DLD1 (cell line): Measurements from ENCODE around the gene SRRT.

Source experiments
- in situ Hi-C: cut with HindIII; loops from 2 replicates; pipeline ENCODE4 v1.10.0; 2017; ENCODE audit warnings: low sequenced_read_pairs

SRRT gene, protein sequence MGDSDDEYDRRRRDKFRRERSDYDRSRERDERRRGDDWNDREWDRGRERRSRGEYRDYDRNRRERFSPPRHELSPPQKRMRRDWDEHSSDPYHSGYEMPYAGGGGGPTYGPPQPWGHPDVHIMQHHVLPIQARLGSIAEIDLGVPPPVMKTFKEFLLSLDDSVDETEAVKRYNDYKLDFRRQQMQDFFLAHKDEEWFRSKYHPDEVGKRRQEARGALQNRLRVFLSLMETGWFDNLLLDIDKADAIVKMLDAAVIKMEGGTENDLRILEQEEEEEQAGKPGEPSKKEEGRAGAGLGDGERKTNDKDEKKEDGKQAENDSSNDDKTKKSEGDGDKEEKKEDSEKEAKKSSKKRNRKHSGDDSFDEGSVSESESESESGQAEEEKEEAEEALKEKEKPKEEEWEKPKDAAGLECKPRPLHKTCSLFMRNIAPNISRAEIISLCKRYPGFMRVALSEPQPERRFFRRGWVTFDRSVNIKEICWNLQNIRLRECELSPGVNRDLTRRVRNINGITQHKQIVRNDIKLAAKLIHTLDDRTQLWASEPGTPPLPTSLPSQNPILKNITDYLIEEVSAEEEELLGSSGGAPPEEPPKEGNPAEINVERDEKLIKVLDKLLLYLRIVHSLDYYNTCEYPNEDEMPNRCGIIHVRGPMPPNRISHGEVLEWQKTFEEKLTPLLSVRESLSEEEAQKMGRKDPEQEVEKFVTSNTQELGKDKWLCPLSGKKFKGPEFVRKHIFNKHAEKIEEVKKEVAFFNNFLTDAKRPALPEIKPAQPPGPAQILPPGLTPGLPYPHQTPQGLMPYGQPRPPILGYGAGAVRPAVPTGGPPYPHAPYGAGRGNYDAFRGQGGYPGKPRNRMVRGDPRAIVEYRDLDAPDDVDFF

DNA sequence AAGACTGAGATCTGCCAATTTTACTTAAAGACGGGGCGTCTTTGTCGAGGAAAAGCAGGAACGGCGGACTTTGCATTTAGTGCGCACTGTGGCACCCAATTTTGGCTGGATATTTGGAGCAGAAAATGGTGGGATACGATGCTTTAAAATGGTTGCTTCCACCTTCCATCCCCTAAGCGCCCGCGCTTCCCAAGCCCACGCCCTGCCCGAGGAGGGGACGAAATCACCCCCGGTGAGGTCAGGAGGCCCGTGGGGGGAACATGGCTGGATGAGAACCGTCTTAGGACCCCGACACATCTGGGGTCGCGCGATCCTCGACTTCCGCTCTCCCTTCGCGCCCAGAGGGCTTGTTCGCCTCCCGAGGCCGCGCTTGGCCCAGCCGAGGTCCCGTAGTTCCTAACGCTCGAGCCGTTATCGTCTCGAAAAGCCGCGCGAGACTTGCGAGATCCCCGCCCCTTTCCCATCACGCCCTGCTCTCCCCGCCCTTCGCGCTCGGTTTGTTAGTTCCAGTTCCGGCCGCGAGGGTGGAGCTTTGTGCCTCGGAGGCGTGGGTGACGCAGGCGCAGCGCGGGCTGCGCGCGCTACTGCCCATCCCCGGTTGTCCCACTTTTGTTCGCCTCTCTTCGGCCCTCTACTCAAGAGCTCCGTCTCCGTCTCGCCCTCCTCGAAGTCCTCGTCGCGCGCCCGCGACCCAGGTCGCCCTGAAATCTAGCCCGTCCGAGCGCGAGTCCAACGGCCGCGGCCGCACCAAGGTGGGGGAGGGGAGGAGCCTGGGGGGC, at the start of gene SRRT:
SRRT (plus strand) TSS at position 527 of the 779 bp plus-strand sequence. CDS start 488 bp downstream, outside the sequence.
- in situ Hi-C loops: no loop called here

DNA sequence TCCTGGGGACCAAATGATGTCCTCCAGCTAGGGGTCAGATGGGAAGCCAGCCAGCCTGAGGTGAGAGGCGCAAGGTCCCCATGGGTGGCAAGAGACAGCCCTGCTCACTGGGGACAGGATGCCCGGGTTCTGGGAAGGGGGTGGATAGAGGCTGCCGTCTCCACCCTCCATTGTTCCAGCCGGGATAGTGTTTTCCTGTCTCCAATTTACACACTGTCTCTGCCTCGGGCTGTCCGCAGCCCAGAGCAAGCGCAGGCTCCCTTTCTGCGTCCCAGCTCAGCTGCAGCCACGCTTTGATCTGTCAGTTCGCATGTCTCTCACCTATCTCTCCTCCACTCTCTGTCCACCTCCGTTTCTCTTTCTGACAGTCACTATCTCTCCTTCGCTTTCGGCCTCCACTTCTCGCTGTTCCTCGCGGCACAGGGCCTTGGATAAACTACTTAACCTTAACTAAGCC, 49.7 kb upstream of the SRRT start:
- in situ Hi-C loops: no loop called here

DNA sequence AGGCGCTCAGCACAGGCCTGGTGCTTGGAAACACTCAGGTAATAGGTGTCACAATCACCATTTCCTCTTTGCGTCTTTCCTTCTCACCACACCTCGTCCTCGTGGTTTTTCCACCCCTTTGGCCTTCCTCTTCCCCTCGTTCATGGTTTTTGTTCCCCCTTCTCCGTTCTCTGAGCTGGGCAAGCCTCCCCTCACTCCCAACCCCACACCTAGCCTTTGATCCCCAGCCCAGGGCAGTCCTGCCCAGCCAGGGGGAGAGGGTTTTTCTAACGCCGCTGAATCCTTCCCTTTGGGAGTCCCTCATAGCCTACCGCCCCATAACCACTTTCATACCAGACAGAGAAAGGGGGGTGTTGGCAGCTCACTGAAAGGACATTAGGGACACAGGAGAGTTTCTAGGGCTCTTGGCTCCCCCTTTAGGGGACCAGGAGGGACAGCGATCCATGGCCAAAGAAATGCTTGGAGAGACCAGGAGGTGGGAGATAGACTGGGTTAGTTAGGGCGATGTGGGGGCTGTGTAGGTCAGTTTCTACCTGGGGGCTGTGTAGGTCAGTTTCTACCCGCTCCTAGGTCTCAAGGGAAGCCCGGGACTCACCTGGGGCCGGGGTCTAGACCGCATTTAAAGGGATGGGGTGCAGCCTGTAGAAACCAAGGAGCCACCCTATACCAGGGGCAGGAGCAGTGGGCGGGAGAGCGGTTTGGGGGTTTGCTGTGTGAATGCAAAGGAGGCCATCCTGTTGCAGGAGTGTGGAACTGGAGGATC, 49.0 kb upstream of the SRRT start:
- in situ Hi-C loops: no loop called here

DNA sequence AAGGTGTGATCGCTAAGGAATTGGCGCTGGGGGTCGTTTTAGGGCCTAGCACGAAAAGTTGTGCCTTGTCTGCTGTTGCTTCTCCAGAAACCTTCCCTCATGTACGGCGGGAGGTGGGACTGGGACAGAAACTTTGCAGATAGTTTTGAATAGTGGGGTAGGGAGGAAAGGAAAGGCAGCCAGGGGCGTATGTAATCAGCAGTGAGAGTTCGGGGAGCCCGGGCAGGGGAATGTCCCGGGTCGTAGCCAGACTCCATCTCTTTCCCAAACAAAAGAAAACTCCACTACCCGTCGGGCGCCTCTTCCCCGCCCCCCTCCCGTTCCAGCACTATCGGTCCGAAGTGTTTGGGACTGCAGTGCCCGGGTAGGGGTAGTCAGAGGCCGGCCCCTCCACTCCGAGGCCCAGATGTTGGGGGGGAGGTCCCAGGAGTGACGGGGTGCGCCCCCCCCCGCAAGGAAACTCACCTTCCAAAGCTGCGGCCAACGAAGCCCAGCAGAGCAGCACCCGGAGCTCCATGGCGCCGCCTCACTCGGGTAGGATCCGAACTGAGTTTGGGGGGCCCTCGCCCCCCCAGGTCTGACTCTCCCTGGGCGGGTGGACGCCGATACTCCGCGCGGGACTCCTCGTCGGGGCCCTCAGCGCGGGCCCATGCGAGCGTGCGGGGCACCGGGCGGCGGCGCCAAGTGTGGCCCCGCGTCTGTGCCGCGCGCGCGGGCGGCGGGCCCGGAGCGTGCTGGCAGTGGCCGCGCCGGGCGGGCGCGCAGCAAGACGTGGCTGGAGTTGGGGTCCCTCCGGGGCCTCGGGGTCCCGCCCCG, 48.2 kb upstream of the SRRT start:
- in situ Hi-C loops: no loop called here

DNA sequence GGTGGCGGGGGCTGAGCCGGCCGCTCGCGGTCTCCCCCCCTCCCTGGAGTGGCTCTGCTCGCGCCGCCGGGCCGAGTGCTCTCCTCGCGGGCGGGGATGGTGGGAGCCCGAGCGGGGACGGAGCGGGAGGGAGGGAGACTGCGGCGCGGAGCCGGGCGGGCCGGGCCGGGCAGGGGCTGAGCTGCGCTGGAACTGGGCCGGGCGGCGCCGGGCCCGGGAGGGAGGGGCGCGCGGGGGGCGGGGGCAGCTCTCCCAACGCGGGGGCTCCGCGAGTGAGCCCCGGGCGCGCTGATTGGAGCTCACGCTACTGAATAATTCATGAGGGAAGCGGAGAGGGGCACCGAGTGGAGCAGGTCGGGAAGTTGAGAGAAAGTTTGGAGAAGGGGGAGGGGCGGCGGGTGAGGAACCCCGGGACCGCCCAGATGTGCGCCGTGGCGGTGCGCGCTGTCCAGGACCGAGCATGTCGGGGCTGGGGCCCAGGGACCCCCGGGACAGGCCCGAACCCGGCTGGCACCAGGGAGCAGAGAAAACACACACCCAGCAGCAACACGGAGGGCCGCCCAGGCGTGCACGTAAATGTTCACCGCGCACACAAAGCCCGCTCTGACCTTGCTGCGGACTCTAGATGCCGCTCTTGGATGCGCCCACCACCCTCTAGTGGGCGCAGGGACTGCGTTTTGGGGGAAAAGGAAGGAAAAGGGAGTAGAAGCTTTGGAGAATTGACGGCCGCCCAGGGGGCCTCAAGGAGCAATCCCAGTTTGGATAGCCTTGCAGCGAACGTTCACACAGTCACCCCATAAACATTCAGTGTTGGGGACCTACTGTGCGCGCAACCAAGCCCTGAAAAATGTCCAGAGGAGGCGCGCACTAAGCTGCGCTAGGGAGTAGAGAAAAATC, 47.3 kb upstream of the SRRT start, which contains the start of gene EPHB4:
EPHB4 (minus strand) TSS at position 194 of the 897 bp plus-strand sequence. CDS start 493 bp downstream, outside the sequence.
- in situ Hi-C loops: no loop called here

DNA sequence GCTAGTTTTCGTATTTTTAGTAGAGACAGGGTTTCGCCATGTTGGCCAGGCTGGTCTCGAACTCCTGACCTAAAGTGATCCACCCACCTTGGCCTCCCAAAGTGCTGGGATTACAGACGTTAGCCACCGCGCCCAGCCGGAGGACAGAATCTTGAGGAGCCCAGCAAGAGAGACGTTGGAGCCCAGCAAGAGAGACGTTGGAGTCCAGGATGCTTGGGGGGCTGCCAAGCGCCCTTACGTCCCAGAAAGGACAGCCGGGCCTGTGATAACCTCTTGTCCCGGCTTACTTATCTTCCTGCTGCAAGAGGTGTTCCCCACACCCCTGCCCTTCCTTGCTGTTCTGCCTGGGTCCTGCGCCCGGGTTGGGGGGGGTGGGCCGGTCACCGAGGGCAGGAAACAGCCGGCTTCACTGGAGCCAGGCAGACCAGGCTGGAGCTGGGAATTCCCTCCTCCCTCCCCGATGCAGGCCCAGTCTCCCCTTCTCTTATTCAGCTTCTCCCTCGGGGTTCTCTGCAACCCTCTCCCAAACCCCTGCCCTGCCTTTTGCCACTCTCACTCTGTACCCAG, 45.7 kb upstream of the SRRT start:
- in situ Hi-C loops: no loop called here

DNA sequence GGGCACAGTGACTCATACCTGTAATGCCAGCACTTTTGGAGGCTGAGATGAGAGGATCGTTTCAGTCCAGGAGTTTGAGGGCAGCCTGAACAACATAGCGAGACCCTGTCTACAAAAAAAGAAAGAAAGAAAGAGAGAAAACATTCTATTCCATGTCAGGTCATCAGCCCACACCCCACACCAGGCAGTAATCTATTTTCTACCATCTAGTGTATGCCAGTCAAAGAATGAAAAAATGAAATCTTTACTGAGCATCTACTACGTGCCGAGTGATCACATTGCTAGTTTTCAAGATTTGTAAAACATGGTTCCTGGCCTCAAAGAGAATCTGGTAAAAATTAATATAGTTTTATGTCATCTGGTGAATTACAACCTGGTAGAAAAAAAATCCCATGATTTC, 44.5 kb upstream of the SRRT start:
- in situ Hi-C loops: no loop called here

DNA sequence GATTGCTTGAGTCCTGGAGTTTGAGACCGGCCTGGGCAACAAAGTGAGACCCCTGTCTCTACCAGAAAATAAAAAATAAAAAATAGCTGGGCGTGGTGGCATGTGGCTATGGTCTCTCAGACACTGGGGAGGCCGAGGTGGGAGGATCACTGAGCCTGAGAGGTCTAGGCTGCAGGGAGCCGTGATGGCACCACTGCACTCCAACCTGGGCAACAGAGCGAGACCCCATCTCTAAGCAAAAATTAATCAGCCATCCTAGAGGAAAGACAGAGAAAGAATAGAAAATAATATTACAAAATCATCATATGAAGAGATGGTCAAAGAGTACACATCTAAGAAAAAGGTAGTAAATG, 42.6 kb upstream of the SRRT start:
- in situ Hi-C loops: no loop called here

DNA sequence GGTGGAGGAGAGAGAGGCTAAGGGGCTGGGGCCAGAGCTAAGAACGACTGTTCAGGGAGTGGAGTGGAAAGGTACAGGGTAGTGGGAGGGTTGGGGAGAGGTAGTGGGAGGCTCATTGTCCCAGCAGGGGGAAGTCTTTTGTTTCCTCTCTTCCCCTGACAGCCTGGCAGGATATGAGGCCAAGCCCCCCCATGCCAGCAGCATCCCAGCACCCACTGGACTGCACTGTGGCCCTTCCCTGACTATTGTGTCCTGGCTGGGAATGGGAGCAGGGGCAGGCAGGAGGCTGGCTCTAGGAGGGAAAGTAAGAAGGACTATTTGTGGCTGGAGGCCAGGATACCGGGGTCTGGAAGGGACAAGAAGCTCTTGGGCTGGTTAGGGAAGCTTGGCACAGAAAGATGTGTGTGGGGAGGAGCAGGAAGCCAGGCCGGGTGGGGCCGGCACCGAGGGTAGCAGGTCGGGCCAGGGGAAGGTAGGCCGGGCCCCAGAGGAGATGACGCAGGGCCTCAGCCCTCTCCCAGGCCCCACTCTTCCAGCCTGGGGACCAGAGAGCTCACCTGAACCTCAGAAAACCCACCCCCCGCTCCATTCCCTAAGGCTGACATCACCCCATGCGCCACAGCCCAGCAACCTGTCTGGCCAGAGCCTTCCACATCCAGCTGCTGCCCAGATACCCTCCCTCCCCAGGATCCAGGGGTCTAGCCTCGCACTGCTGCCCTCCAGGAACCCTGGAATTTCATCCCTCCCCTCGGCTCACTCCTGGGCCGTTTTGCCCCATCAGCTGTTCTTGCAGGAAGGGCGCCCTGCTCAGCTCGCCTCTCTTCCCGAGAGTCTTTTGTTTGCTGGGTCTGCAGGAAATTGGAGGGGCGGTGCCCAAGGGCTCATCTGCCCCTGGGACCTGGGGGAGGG, 38.7 kb upstream of the SRRT start:
- in situ Hi-C loops: no loop called here

DNA sequence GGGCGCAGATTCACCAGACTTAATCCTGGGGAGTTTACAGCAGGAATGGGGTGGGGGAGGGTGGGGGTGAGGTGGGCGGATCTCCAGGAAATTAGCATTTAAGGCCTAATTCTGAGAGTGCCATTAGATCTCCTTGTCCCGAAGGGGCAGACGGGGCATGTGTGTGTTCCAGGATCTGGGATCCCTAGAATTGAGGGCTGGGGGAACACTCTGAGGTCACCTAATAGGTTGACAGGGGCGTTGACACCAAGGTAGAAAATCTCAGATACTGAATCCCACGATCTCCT, 38.1 kb upstream of the SRRT start:
- in situ Hi-C loops: no loop called here

DNA sequence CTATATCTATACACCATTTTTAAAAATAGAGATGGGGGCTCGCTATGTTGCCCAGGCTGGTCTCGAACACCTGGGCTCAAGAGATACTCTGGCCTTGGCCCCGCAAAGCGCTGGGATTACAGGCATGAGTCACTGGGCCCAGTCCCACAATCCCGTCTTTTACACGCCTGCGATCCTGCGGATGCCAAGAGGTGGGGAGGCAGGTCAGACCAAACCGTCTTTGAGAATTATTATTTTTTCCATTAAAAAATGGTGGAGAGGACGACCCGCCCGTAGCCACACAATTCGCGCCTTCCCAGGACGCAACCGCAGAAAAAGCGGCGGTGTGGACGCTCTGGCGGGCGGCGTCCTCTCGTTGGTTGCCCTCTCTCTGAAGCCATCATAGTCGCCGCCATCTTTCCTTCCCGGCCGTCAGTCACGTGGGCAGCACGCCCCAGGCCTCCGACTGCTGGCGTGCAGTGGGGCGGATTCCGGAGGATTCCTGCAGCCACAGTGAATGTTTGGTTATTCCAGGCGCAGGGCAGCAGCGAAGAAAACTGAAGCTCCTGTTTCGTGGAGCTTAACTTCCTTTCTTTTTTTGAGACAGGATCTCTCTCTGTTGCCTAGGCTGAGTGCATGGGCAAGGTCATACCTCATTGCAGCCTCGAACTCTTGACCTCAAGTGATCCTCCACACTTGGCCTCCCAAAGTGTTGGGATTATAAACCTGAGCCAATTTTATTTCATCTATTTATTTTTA, 37.6 kb upstream of the SRRT start:
- in situ Hi-C loops: no loop called here

DNA sequence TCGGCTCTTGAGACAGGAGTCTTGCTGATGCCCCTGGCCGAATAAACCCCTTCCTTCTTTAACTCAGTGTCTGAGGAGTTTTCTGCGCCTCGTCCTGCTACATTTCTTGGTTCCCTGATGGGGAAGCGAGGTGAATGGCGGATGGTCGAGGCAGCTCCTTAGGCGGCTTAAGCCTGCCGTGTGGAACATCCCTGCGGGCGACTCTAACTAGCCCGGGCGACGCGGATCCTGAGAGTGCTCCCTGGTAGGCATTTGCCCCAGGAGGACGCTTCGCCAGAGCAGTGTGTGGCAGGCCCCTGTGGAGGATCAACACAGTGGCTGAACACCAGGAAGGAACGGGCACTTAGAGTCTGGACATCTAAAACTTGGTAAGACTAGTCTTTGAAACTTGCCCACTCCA, 35.5 kb upstream of the SRRT start:
- in situ Hi-C loops: no loop called here

DNA sequence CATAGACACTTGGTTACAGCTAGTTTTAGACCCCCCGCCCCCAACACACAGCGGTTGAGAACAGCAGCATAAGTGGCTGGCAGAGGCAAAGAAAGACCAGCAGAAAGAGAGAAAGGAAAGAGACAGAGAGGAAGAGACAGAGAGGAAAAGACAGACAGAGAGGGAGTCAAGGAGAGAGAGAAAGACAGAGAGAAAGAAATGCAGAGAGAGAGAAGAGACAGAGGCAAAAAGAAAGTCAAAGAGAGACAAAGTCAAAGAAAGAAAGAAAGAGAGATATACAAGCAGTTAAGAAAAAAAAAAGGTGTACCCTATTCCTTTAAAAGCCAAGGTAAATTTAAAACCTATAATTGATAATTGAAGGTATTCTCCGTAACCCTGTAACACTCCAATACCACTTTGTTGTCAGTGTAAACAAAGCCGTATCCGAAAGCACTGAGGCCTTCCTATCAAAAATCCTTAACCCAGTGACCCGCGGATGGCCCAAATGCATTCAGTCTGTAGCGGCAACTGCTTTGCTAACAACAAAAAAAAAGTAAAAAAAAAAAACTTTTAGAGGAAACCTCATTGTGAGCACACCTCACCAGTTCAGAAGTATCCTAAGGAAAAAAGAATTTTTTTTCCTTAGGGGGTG, 34.3 kb upstream of the SRRT start:
- in situ Hi-C loops: no loop called here

DNA sequence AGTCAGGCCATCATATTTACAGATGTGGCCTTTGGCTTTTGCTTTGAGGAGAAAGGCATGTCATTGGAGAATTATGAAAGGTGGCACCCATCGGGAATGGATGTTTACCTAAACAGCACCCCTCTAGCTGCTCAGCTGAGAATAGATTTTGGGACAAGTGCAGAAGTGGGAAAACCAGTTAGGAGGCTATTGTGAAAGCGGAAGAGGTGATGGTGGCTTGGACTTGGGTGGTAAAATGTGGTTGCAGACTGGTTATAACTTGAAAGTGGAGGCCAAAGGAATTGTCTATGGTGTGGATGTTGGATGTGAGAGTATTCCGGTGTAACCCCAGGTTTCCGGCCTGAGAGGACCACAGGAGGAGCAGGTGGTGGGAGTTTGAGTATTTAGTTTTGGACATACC, 27.5 kb upstream of the SRRT start:
- in situ Hi-C loops: no loop called here

DNA sequence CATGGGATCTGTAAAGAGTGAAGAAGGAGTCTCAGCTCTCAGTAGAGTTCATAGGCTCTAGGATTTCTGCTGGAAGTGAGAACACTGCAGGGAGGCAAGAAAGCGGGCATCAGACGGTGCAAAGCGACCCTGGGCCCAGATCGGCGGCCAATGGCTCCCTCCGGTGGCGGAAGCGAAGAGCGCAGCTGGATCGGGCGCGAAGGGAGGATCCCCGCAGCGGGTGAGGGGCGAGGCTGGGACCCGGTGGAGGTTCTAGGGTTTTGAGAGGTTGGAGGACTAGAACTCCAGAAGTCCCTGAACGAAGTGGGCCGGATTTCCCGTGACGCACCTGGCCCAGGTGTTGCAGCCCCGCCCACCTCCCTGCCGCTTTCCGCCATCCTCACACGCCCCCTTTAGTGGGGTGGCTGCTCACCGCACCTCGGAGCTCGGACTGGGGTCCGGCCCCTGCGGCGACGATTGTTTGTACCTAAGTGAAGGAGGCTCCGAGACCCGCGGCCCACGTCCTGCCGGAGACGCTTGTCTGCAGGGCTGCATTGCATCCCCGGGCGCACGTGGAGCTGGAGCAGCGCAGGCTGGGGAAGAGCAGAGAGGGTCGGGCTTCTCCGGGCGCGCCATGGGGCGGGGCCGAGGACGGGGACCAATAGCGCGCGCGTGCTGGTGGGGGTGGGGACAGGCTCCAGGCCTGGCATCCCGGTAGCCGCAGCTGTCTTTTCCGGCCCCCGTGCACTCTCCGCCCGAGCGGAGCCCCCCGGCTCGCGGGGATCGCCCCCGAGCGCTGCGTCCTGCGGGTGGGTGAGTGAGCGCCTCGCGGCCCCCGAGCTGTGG, 22.6 kb upstream of the SRRT start, which contains the start of gene SLC12A9:
SLC12A9 (plus strand) TSS at position 666 of the 825 bp plus-strand sequence. CDS start 1,485 bp downstream, outside the sequence.
- in situ Hi-C loops: no loop called here
